HG03457 (cell line): ENCODE measurements around the gene VPS35L.

Source experiments
- ATAC-seq: cut with Tn5 transposase; IDR thresholded peaks from one replicate; pipeline ENCODE4 v1.9.1; 2021; ENCODE audit warnings: moderate number of reproducible peaks; ENCODE audit not compliant: unreplicated experiment

The VPS35L gene

DNA sequence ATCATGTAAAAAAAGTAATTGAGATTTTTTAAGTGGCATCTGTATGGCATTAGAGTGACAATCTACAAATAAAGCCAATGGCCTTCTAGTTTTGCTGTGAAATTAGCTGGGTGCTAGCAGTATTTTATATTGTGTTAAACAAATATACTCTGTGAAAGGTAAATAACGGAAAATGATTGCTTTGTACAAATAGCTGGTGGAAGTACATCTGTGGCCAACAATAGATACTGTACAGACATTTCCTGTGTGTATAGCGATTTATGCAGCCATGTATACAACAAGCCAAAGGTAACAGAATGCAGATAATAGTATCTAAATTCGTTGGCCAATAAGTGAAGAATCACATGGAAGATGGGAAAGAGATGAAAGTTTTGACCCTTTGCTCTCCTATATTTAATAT lies 189.2 kb downstream of the VPS35L start:
- no peak for ATAC-seq

DNA sequence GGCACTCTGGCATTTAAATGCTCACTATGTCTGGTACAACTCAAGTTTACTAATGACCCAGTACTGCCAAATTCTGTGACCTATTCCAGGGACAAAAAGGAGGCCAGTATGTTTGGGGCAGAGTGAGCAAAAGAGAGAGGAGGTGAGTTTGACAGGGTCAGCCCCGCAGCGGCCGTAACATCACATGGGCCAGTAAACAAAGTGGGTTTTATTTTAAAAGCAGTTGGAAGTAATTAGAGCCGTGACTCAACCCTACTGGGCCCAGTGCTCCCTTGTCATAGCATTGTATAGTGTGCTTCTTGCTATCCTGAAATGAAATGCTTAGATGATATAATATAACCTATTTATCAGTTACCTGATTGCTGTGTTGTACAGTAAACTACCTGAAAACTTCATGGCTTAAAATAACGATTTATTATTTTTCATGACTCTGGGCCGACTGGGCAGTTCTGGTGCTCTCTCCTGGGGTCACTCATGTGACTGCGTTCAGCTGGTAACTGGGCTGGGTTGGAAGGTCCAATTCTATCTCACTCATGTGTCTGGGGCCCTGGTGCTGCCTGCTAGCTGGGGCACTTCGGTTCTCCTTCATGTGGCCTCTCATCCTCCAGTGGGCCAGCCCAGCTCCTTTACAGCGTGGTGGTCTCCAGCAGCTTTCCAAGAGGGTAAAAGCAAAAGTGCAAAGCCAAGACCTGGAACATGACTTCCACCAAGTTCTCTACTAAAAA lies 189.9 kb downstream of the VPS35L start:
- ATAC-seq, result no peak

DNA sequence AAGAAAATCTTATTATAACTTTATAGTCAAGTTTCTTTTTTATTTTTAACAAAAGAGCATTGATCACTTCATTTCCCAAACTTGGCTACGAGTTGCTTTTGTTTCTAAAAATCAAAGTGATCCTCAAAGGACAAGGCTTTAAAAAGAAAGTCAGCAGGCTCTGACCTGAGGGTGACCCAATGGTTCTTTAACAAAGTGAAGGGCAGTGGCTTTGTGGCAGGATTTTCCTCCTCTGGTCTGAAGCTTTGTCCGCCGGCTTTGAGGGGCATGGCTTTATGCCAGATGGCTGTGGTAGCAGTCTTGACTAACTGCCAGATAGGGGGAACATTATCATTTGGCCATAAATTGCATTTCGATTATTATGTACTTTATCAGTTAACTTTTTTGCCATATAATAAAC lies 191.1 kb downstream of the VPS35L start:
- ATAC-seq, result no peak

DNA sequence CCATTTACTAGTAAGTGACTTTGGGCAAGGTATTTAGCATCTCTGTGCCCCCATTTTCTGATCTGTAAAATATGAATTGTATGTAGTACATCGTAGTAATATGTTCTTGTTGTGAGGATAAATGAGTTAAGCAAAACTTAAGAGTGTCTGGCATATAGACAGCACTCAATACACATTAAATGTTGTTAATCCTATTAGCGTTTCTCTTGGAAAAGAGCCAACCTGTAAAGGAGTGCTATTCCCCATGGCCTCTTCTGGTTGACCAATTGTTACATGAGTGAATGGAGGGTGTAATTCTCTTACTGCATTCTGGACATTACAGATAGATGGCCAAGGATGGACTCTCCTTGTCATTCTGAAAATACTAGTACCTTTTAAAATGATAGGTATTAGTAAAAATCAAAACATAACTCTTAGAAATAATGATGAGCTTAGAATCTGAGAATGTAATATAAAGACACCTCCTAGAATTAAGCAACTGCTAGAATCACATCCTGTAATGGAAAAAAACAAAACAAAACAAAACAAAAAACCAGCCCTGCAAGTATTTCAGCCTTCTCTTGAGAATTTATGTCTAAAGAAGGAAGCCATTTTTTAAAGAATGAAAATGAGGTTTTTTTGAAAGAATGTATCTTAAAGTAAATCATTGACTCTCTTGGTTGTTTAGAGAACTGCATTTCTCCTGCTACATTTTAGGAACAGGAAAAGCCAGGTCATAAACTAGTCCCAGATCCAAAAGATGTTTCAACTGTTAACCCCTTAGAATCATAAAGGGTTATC lies 193.1 kb downstream of the VPS35L start:
- ATAC-seq, result no peak

DNA sequence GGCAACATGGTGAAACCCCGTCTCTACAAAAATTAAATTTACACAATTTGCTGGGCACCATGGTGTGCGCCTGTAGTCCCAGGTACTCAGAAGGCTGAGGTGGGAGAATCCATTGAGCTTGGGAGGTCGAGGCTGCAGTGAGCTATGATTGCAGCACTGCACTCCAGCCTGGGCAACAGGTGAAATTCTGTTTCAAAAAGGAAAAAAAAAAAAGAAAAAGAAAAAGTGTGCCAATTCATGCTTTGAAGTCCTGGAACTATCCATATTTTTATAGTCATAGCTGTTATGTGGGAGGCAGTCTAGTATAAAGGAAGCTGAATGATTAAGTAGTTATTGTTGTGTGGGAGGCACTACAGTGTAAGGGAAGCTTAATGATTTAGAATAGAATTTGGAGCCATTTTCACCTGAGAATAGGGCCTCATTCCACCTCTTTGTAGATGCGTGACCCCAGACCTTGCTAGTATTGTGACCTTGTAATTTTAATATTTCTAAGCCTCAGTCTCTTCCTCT lies 194.1 kb downstream of the VPS35L start:
- no peak for ATAC-seq
